ENCODE data around the gene TSHR. TPM values are rescaled to one million over a fixed set of nuclear protein-coding genes. Genes with fewer than 3 reads are reported as not detected.

TSHR gene
- total RNA-seq, 4 donors from 2014 or later = 0.84 TPM; not detected in 3

DNA sequence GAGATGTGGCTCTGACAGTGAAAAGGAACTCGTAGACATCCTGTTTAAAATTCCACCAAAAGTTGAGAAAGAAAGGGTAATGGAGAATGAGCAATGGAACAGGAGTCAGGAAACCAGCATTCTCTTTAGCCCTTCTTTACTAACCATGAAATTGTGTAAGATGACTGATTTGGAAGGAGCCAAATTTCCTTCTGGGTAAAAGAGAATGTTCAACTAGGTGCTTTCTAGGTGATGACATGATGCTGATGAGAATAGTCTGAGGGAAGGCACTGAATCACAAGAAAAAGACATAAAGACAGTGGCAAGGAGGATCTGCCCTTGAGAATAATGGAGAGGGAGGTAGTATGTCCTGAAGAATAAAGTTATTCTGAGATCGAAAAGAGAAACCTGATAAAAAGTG, 2.2 kb downstream of the TSHR start:
- Histone ChIP-seq H3K9me3 (no peaks in the 10 kb centered on the region), H3K4me3 (no peak overlapping the region), H3K27ac (no peak overlapping the region), H3K27me3 (peaks cover 0 to 11% of the 10 kb centered on the region in 2 donors), H3K36me3 (no peaks in the 10 kb centered on the region), H3K4me1 (peaks cover 0 to 9% (median 7%) of the 10 kb centered on the region in 4 donors)
- TF ChIP-seq, protein P1, sequence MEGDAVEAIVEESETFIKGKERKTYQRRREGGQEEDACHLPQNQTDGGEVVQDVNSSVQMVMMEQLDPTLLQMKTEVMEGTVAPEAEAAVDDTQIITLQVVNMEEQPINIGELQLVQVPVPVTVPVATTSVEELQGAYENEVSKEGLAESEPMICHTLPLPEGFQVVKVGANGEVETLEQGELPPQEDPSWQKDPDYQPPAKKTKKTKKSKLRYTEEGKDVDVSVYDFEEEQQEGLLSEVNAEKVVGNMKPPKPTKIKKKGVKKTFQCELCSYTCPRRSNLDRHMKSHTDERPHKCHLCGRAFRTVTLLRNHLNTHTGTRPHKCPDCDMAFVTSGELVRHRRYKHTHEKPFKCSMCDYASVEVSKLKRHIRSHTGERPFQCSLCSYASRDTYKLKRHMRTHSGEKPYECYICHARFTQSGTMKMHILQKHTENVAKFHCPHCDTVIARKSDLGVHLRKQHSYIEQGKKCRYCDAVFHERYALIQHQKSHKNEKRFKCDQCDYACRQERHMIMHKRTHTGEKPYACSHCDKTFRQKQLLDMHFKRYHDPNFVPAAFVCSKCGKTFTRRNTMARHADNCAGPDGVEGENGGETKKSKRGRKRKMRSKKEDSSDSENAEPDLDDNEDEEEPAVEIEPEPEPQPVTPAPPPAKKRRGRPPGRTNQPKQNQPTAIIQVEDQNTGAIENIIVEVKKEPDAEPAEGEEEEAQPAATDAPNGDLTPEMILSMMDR (IDR thresholded peaks at IDR 0.05) = no peak
- TF ChIP-seq EP300 (IDR thresholded peaks at IDR 0.05) = no peak
- no peak for TF ChIP-seq POLR2A (IDR thresholded peaks at IDR 0.05)
- no peak for DNase-seq (ENCODE audit: low spot score in 2 of 2)
- 79 to 83% methylated on average over 2 of the region's 2 CpGs for WGBS, 2 donors

DNA sequence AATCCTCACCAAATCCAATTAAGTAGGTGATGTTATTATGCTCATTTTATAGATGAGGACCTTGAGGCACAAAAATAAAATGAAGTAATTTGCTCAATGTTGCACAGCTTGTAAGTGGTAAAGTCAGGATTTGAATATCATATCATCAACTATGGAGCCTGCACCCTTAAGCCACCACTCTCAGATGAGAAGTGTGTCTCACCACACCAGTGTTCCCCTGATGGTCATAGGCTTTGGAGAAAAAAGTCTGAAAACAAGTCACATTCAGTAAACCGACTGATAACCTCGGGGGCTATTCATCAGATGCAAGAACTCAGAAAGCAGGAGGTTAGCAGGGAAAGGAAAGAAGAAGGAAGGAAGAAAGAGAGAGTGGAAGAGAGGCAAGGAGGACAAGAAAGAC, 2.8 kb downstream of the TSHR start:
- Histone ChIP-seq H3K27ac (no peak overlapping the region), H3K4me3 (no peak overlapping the region), H3K27me3 (peaks cover 0 to 11% of the 10 kb centered on the region in 2 donors), H3K36me3 (no peaks in the 10 kb centered on the region), H3K9me3 (no peaks in the 10 kb centered on the region), H3K4me1 (peaks cover 0 to 9% (median 7%) of the 10 kb centered on the region in 4 donors)
- DNase-seq (ENCODE audit: low spot score in 2 of 2) = no peak
- 69 to 70% methylated on average over 2 of the region's 2 CpGs for whole genome bisulfite sequencing, 2 donors
- TF ChIP-seq POLR2A (IDR thresholded peaks at IDR 0.05) = no peak
- no peak for TF ChIP-seq EP300 (IDR thresholded peaks at IDR 0.05)
- TF ChIP-seq, protein P1 (IDR thresholded peaks at IDR 0.05) = no peak

DNA sequence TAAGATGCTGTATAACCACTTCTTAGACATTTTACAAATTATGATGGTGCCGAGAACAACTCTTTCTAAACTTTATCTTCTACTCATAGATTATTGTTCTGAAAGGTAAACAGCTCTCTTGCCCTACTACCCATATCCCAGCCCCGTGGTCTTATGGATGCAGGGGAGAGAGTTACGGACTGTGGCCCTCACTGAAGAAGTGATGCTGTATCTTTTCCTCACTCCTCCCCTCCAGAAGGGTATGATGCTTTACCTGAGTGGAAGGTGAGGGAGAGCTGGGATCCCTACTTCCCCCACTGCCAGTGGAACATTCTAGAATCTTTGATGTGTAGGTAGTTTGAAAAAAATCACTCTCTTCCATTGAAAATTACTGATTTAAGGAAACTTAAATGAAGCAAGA, 3.5 kb downstream of the TSHR start:
- no peak overlapping the region for H3K27ac ChIP-seq
- H3K36me3 ChIP-seq = no peaks in the 10 kb centered on the region
- H3K4me3 ChIP-seq = no peak overlapping the region
- no peak for DNase-seq (ENCODE audit: low spot score in 2 of 2)
- H3K4me1 ChIP-seq = peaks cover 0 to 9% (median 7%) of the 10 kb centered on the region in 4 donors
- 80 to 88% methylated on average over 3 of the region's 3 CpGs for WGBS, 2 donors
- no peaks in the 10 kb centered on the region for H3K9me3 ChIP-seq
- TF ChIP-seq EP300 (IDR thresholded peaks at IDR 0.05) = no peak
- no peak for TF ChIP-seq POLR2A (IDR thresholded peaks at IDR 0.05)
- peaks cover 0 to 11% of the 10 kb centered on the region in 2 donors for H3K27me3 ChIP-seq

DNA sequence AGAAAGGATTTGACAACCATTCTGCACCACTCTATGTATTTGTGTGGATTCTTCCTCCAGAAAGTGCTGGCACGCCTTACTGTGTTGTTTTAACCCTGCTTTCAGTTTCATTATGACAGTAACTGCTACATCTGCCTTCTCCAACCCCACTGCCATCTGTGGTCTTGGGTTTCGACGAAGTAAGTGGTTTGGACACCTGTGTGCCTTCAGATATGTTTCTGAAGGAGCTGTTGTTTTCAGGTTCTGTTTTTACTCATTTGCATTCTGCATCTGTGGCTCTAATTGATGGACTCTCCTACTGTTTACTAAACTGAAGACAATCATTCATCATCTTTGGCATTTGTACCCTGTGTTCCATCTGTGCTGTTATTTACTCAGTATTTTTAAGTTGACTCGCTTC, 4.1 kb downstream of the TSHR start:
- Histone ChIP-seq H3K9me3 (no peaks in the 10 kb centered on the region), H3K4me1 (peaks cover 0 to 9% (median 7%) of the 10 kb centered on the region in 4 donors), H3K27ac (no peak overlapping the region), H3K4me3 (no peak overlapping the region), H3K27me3 (peaks cover 0 to 11% of the 10 kb centered on the region in 2 donors), H3K36me3 (no peaks in the 10 kb centered on the region)
- DNase-seq (ENCODE audit: low spot score in 2 of 2) = no peak
- no peak for TF ChIP-seq EP300 (IDR thresholded peaks at IDR 0.05)
- TF ChIP-seq, protein P1 (IDR thresholded peaks at IDR 0.05) = no peak
- no peak for TF ChIP-seq POLR2A (IDR thresholded peaks at IDR 0.05)
- WGBS, 2 donors = 52 to 55% methylated on average over 4 of the region's 4 CpGs

DNA sequence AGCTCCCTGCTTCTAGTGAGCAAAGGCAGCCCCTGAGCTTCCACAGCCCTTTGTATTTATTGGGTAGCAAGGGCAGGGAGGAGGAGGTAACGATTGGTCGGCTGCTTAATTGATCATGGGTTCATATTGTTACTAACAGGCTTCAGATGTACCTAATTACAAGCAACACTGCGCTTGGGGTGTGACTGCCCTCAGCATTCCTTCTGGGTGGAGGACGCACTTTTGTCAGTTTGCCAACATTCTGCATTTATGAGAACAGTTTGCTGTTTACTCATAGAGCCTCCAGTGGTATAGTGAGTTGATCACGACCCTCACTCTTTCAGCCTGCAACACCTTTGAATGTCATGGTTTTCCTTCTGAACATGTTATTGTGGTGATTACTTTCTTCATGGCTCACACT, 9.6 kb downstream of the TSHR start:
- WGBS, 2 donors = 51 to 52% methylated on average over 5 of the region's 5 CpGs

More for the DNA sequence above, 9.6 kb downstream of the TSHR start:
- Histone ChIP-seq H3K4me1 (no peaks in the 10 kb centered on the region), H3K9me3 (no peaks in the 10 kb centered on the region), H3K27me3 (no peaks in the 10 kb centered on the region), H3K4me3 (no peak overlapping the region), H3K36me3 (no peaks in the 10 kb centered on the region), H3K27ac (no peak overlapping the region)
- DNase-seq (ENCODE audit: low spot score in 2 of 2) = no peak
- TF ChIP-seq EP300 (IDR thresholded peaks at IDR 0.05) = no peak
- TF ChIP-seq POLR2A (IDR thresholded peaks at IDR 0.05) = no peak
- TF ChIP-seq, protein P1 (IDR thresholded peaks at IDR 0.05) = no peak

All from tibial nerve (tissue), 4 donors.